H1 (cell line): Measurements from ENCODE around the gene RTF2. TPM values are rescaled to one million over a fixed set of nuclear protein-coding genes. Genes with fewer than 3 reads are reported as not detected.

Source experiments
- CTCF ChIA-PET: fragments of 300-600 bp; sonication (Branson Sonifier 250); formaldehyde crosslinking; loops from one replicate; lab custom pipeline; 2021; ENCODE audit not compliant: partially characterized antibody; lab: Charles Lee
- POLR2A ChIA-PET: fragments of 300-600 bp; sonication (Branson Sonifier 250); formaldehyde crosslinking; loops from one replicate; lab custom pipeline; 2021; ENCODE audit warnings: inconsistent platforms; ENCODE audit not compliant: partially characterized antibody; lab: Charles Lee
- DNase-seq, 2 experiments: peaks; one replicate each; pipeline versions ENCODE4 v3.0.0 to v3.0.0-alpha.2; 2010 to 2022; ENCODE audit warnings: low spot score in 2 of 2, low read depth in 1 of 2, mixed read lengths in 1 of 2
- FAIRE-seq: peaks from 2 replicates; lab custom pipeline; 2011; peaks lifted over from hg19 to GRCh38; lab: Jason Lieb, UNC
- H2AFZ ChIP-seq: 2 replicates; pipeline ENCODE4 v1.8.1; 2012; ENCODE audit warnings: low read length, inconsistent platforms
- H2AK5ac ChIP-seq: 2 replicates; pipeline ENCODE4 v1.6.1; 2013; ENCODE audit warnings: low read depth, low read length
- H2BK120ac ChIP-seq: replicated peaks from 2 replicates; pipeline ENCODE3; 2013; ENCODE audit warnings: low read depth, low read length, inconsistent platforms
- H2BK12ac ChIP-seq: 2 replicates; pipeline ENCODE4 v1.6.1; 2013; ENCODE audit warnings: low read depth, low read length
- H2BK15ac ChIP-seq: 2 replicates; pipeline ENCODE4 v1.6.1; 2013; ENCODE audit warnings: low read length
- H2BK20ac ChIP-seq: 2 replicates; pipeline ENCODE4 v1.6.1; 2013; ENCODE audit warnings: low read length
- H2BK5ac ChIP-seq: 2 replicates; pipeline ENCODE4 v1.6.1; 2013; ENCODE audit warnings: low read depth, low read length
- H3K14ac ChIP-seq: 2 replicates; pipeline ENCODE4 v1.6.1; 2013; ENCODE audit warnings: inconsistent platforms; ENCODE audit not compliant: insufficient read length
- H3K18ac ChIP-seq: 2 replicates; pipeline ENCODE4 v1.6.1; 2013; ENCODE audit warnings: low read length; ENCODE audit errors: extremely low read depth
- H3K23ac ChIP-seq: 2 replicates; pipeline ENCODE4 v1.6.1; 2013; ENCODE audit warnings: inconsistent platforms; ENCODE audit not compliant: insufficient read length
- H3K23me2 ChIP-seq: 2 replicates; pipeline ENCODE4 v1.6.1; 2013; ENCODE audit warnings: low read depth, low read length
- H3K27ac ChIP-seq: 2 replicates; pipeline ENCODE4 v1.6.1; 2011; ENCODE audit warnings: low read depth, low read length, inconsistent platforms
- H3K27me3 ChIP-seq, 4 experiments: replicated peaks in 1 of 4; 1 replicate in 1 of 4; 2 replicates in 3 of 4; pipeline versions ENCODE4 v1.6.1 to v1.8.1; 2011 to 2013; ENCODE audit warnings: low read length in 3 of 4, mild to moderate bottlenecking in 3 of 4, inconsistent platforms in 2 of 4, mixed read lengths in 2 of 4, moderate library complexity in 1 of 4; ENCODE audit not compliant: control insufficient read depth in 3 of 4, insufficient read depth in 3 of 4; ENCODE audit errors: extremely low read depth in 1 of 4
- H3K36me3 ChIP-seq, 4 experiments: 2 replicates each; pipeline versions ENCODE4 v1.6.1 to v1.8.1; 2011 to 2013; ENCODE audit warnings: mild to moderate bottlenecking in 4 of 4, low read length in 3 of 4, moderate library complexity in 2 of 4, control low read depth in 1 of 4, inconsistent platforms in 1 of 4; ENCODE audit not compliant: insufficient read depth in 4 of 4, control insufficient read depth in 2 of 4
- H3K4ac ChIP-seq: replicated peaks from 2 replicates; pipeline ENCODE3; 2013; ENCODE audit warnings: low read length, low read depth, mixed read lengths, inconsistent platforms; ENCODE audit not compliant: insufficient read length
- H3K4me1 ChIP-seq, 4 experiments: replicated peaks in 1 of 4; 1 replicate in 1 of 4; 2 replicates in 3 of 4; pipeline versions ENCODE4 v1.6.1 to v1.8.1; 2011 to 2013; ENCODE audit warnings: low read length in 3 of 4, inconsistent platforms in 2 of 4, mixed read lengths in 1 of 4; ENCODE audit not compliant: insufficient read depth in 4 of 4, control insufficient read depth in 3 of 4
- H3K4me2 ChIP-seq, 2 experiments: 2 replicates each; pipeline versions ENCODE4 v1.6.1 to v1.8.1; 2011 to 2013; ENCODE audit warnings: low read depth in 2 of 2, low read length in 2 of 2, control low read depth in 1 of 2, inconsistent platforms in 1 of 2, mild to moderate bottlenecking in 1 of 2; ENCODE audit not compliant: insufficient read depth in 1 of 2
- H3K4me3 ChIP-seq, 4 experiments: fragments of 200-600, 300-600 bp in 1 of 4; sonication (generic), shearing (Covaris generic), sonication (Bioruptor Twin) in 1 of 4; 2 replicates each; pipeline versions ENCODE4 v1.5.1 to v1.8.1; 2011 to 2016; ENCODE audit warnings: low read length in 4 of 4, low read depth in 3 of 4, control low read depth in 2 of 4, inconsistent platforms in 2 of 4, mild to moderate bottlenecking in 2 of 4, mixed read lengths in 1 of 4, moderate library complexity in 1 of 4; ENCODE audit not compliant: insufficient read depth in 2 of 4; ENCODE audit errors: extremely low read depth in 1 of 4
- H3K56ac ChIP-seq: replicated peaks from 2 replicates; pipeline ENCODE3; 2013; ENCODE audit warnings: low read depth, mild to moderate bottlenecking, mixed read lengths, low read length, inconsistent platforms; ENCODE audit not compliant: insufficient read length
- H3K79me1 ChIP-seq: 2 replicates; pipeline ENCODE4 v1.6.1; 2013; ENCODE audit warnings: low read depth, low read length, control low read depth
- H3K79me2 ChIP-seq, 2 experiments: 2 replicates each; pipeline versions ENCODE4 v1.6.1 to v1.8.1; 2012 to 2013; ENCODE audit warnings: low read length in 2 of 2, mild to moderate bottlenecking in 2 of 2, inconsistent platforms in 1 of 2; ENCODE audit not compliant: insufficient read depth in 2 of 2, control insufficient read depth in 1 of 2
- H3K9ac ChIP-seq, 4 experiments: replicated peaks in 1 of 4; 1 replicate in 1 of 4; 2 replicates in 3 of 4; pipeline versions ENCODE4 v1.6.1 to v1.8.1; 2011 to 2013; ENCODE audit warnings: low read depth in 3 of 4, low read length in 3 of 4, control low read depth in 2 of 4, mild to moderate bottlenecking in 2 of 4, moderate library complexity in 2 of 4, inconsistent platforms in 1 of 4; ENCODE audit errors: extremely low read depth in 1 of 4
- H3K9me3 ChIP-seq, 2 experiments: 2 replicates each; pipeline versions ENCODE4 v1.6.1 to v1.8.1; 2012 to 2013; ENCODE audit warnings: mild to moderate bottlenecking in 2 of 2, moderate library complexity in 2 of 2, control low read depth in 1 of 2, inconsistent platforms in 1 of 2, low read depth in 1 of 2, low read length in 1 of 2, mixed read lengths in 1 of 2; ENCODE audit not compliant: insufficient read depth in 2 of 2
- H4K20me1 ChIP-seq, 2 experiments: replicated peaks in 1 of 2; 2 replicates each; pipeline versions ENCODE3 to v1.8.1; 2011 to 2013; ENCODE audit warnings: inconsistent platforms in 2 of 2, low read length in 2 of 2, mild to moderate bottlenecking in 1 of 2; ENCODE audit not compliant: insufficient read depth in 2 of 2, control insufficient read depth in 1 of 2
- H4K5ac ChIP-seq: 2 replicates; pipeline ENCODE4 v1.6.1; 2013; ENCODE audit warnings: low read length, low read depth, mixed read lengths, inconsistent platforms; ENCODE audit not compliant: insufficient read length
- H4K8ac ChIP-seq: 2 replicates; pipeline ENCODE4 v1.8.0; 2013; ENCODE audit warnings: mild to moderate bottlenecking, moderate library complexity, low read length, inconsistent platforms; ENCODE audit not compliant: insufficient read depth; ENCODE audit errors: extremely low read depth
- H4K91ac ChIP-seq: replicated peaks from 2 replicates; pipeline ENCODE3; 2013; ENCODE audit warnings: low read length, mixed read lengths, inconsistent platforms; ENCODE audit not compliant: insufficient read length
- CTBP2 ChIP-seq: IDR thresholded peaks from 2 replicates; pipeline ENCODE4 v1.7.0; 2011; ENCODE audit warnings: borderline replicate concordance, mild to moderate bottlenecking, moderate library complexity, mixed read lengths, low read length; ENCODE audit not compliant: insufficient read depth, insufficient read length
- KDM1A ChIP-seq: fragments of 200-600, 300-600 bp; sonication (generic); IDR thresholded peaks from 2 replicates; pipeline ENCODE4 v1.7.1; 2016; ENCODE audit warnings: mild to moderate bottlenecking, low read length, borderline replicate concordance
- KDM4A ChIP-seq: IDR thresholded peaks from one replicate; pipeline ENCODE4 v1.7.1; 2012; ENCODE audit warnings: low read depth, mild to moderate bottlenecking, moderate library complexity, low read length, inconsistent platforms; ENCODE audit not compliant: severe bottlenecking
- POU5F1 ChIP-seq: IDR thresholded peaks from 2 replicates; pipeline ENCODE4 v1.6.1; 2011; ENCODE audit warnings: low read depth, mild to moderate bottlenecking, low read length, moderate library complexity
- RBBP5 ChIP-seq: IDR thresholded peaks from 2 replicates; pipeline ENCODE4 v1.7.1; 2012; ENCODE audit warnings: low read depth, mild to moderate bottlenecking, inconsistent platforms, low read length, moderate library complexity, borderline replicate concordance
- SIRT6 ChIP-seq: IDR thresholded peaks from one replicate; pipeline ENCODE4 v1.7.1; 2012; ENCODE audit warnings: low read length, inconsistent platforms
- TEAD4 ChIP-seq: IDR thresholded peaks from 2 replicates; pipeline ENCODE4 v1.6.1; 2012; ENCODE audit warnings: low read depth, low read length, inconsistent platforms, mixed read lengths
- WGBS, 2 experiments: shearing (Covaris generic) in 1 of 2; methylation state at CpG; one replicate each; pipeline versions ENCODE4 v1.1.6 to v1.1.7; 2013 to 2015; ENCODE audit warnings: low lambda C conversion rate in 2 of 2, mixed read lengths in 2 of 2, inconsistent platforms in 1 of 2, low coverage in 1 of 2, missing lambda C conversion rate in 1 of 2; ENCODE audit not compliant: insufficient replicate concordance in 2 of 2, insufficient coverage in 1 of 2, insufficient read length in 1 of 2; ENCODE audit errors: extremely low coverage in 1 of 2, missing lambda C conversion rate in 1 of 2; 5-methylcytosine and 5-hydroxymethylcytosine counted together
- polyA plus RNA-seq, 7 experiments: library from polyadenylated mRNA; depleted of rRNA in 3 of 7; stranded (reverse) in 5 of 7; unstranded in 2 of 7; fragments of >200 nt in 5 of 7; fragments of 200-250 nt in 2 of 7; gene quantifications; 1 replicate in 5 of 7; 2 replicates in 1 of 7; 4 replicates in 1 of 7; pipeline versions ENCODE4 v1.2.1 to v1.2.3, GENCODE V29; 2011 to 2013; ENCODE audit warnings: missing spikeins in 2 of 7, mixed read lengths in 2 of 7
- total RNA-seq: library from RNA; stranded (reverse); fragmentation: NEBNext Ultra II Directional; extraction: Animal tissue kit (Norgen Biotek cat#: 25700); gene quantifications from 2 replicates; pipeline ENCODE4 v1.2.1, GENCODE V29; 2021
- TF ChIP-seq, protein P1 (sequence below): IDR thresholded peaks from 2 replicates; pipeline ENCODE4 v1.6.1; 2012; ENCODE audit warnings: low read length, inconsistent platforms
- TF ChIP-seq, protein P2 (sequence below): IDR thresholded peaks from 2 replicates; pipeline ENCODE4 v1.6.1; 2012; ENCODE audit warnings: inconsistent platforms
- TF ChIP-seq, protein P3 (sequence below): IDR thresholded peaks from 2 replicates; pipeline ENCODE4 v1.6.1; 2011; ENCODE audit warnings: low read length, improper control_type of control experiment

RTF2 gene
- total and polyA plus RNA-seq, 2 of the 8 experiments (the other 6 are each of a cell fraction or from before 2014, with no cell fraction given), result 33.9 to 51.2 TPM

DNA sequence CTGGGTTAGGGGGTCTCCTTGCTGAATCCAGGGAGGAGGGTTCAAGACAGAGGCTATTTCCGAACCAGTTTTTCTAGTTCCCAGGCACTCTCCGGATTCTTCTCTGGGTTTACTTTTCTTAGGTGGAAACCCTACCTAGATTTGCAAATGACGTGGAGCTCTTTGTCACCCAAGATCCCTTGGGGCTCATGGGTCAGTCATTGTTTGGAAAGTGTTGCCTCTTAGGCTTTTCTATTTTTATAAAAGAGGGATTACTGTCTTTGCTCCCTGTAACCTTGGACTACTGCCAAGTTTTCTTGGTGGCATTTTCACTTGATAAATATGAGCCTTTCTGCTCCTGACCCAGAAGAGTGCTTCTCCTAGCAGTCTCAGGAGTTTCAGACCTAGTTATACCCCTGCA lies 98.2 kb downstream of the RTF2 start:
- no peak overlapping the region for H2BK12ac ChIP-seq
- H3K36me3 ChIP-seq, result no peaks in the 10 kb centered on the region
- H3K4me1 ChIP-seq, result no peaks in the 10 kb centered on the region; a peak in 1 of 7 replicates
- H3K23ac ChIP-seq, result no peak overlapping the region
- H2BK120ac ChIP-seq, result no peak overlapping the region
- H3K4me2 ChIP-seq, result no peak overlapping the region
- no peak overlapping the region for H3K4me3 ChIP-seq
- no peaks in the 10 kb centered on the region for H3K79me2 ChIP-seq
- no peak overlapping the region for H4K8ac ChIP-seq
- CTCF ChIA-PET, result interaction anchor here (0.5 to 1.9 kb wide), 5 partner anchors 10 to 251 kb away, joined by 3 to 15 read pairs (median 4); no protein-coding TSS in a partner anchor
- no peak for TF ChIP-seq RBBP5
- TF ChIP-seq, protein P1, sequence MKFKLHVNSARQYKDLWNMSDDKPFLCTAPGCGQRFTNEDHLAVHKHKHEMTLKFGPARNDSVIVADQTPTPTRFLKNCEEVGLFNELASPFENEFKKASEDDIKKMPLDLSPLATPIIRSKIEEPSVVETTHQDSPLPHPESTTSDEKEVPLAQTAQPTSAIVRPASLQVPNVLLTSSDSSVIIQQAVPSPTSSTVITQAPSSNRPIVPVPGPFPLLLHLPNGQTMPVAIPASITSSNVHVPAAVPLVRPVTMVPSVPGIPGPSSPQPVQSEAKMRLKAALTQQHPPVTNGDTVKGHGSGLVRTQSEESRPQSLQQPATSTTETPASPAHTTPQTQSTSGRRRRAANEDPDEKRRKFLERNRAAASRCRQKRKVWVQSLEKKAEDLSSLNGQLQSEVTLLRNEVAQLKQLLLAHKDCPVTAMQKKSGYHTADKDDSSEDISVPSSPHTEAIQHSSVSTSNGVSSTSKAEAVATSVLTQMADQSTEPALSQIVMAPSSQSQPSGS, result no peak
- TF ChIP-seq POU5F1, result no peak
- TF ChIP-seq KDM4A, result no peak
- TF ChIP-seq CTBP2, result no peak
- TF ChIP-seq, protein P2, sequence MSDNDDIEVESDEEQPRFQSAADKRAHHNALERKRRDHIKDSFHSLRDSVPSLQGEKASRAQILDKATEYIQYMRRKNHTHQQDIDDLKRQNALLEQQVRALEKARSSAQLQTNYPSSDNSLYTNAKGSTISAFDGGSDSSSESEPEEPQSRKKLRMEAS, result no peak
- TF ChIP-seq TEAD4, result no peak
- TF ChIP-seq, protein P3, sequence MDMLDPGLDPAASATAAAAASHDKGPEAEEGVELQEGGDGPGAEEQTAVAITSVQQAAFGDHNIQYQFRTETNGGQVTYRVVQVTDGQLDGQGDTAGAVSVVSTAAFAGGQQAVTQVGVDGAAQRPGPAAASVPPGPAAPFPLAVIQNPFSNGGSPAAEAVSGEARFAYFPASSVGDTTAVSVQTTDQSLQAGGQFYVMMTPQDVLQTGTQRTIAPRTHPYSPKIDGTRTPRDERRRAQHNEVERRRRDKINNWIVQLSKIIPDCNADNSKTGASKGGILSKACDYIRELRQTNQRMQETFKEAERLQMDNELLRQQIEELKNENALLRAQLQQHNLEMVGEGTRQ, result no peak
- no peak for TF ChIP-seq SIRT6
- TF ChIP-seq KDM1A, result no peak
- TF ChIP-seq, all 59 proteins: peak for 0
- no peak overlapping the region for H2AK5ac ChIP-seq
- no peak overlapping the region for H2AFZ ChIP-seq
- H3K79me1 ChIP-seq, result no peaks in the 10 kb centered on the region
- H3K9ac ChIP-seq, result no peak overlapping the region
- no peak overlapping the region for H3K27ac ChIP-seq
- H3K18ac ChIP-seq, result no peak overlapping the region
- H3K4ac ChIP-seq, result no peak overlapping the region
- H3K56ac ChIP-seq, result no peak overlapping the region
- no peaks in the 10 kb centered on the region for H3K9me3 ChIP-seq
- no peak overlapping the region for H2BK20ac ChIP-seq
- H4K20me1 ChIP-seq, result no peaks in the 10 kb centered on the region
- no peak overlapping the region for H3K14ac ChIP-seq
- H4K5ac ChIP-seq, result no peak overlapping the region
- no peaks in the 10 kb centered on the region for H3K23me2 ChIP-seq
- no peak for DNase-seq
- no peaks in the 10 kb centered on the region for H3K27me3 ChIP-seq
- no peak for FAIRE-seq
- no peak overlapping the region for H2BK5ac ChIP-seq
- H2BK15ac ChIP-seq, result no peak overlapping the region
- POLR2A ChIA-PET, result no interaction called here
- H4K91ac ChIP-seq, result no peak overlapping the region
- WGBS, 2 experiments, result 82% methylated on average over 3 of the region's 3 CpGs; no CpG with 5 or more reads in 1 of the 2 experiments
